HAP-1 (cell line): Measurements from ENCODE around the gene ITGA3.

ENCODE experiments used
- DNase-seq, 2 experiments: peaks; one replicate each; pipeline ENCODE4 v3.0.0-alpha.2; 2016 to 2020; ENCODE audit warnings: low spot score in 2 of 2
- H3K27me3 ChIP-seq: fragments of 250-450 bp; sonication (Bioruptor Pico); 2 replicates; pipeline ENCODE4 v1.5.1; 2020; ENCODE audit warnings: low read depth, mild to moderate bottlenecking, moderate library complexity
- H3K36me3 ChIP-seq: fragments of 250-450 bp; sonication (Bioruptor Pico); replicated peaks from 2 replicates; pipeline ENCODE4 v1.5.1; 2020; ENCODE audit warnings: mild to moderate bottlenecking
- H3K4me1 ChIP-seq: fragments of 250-450 bp; sonication (Bioruptor Pico); 2 replicates; pipeline ENCODE4 v1.5.1; 2020; ENCODE audit warnings: mild to moderate bottlenecking
- H3K4me3 ChIP-seq: fragments of 250-450 bp; sonication (Bioruptor Pico); 2 replicates; pipeline ENCODE4 v1.5.1; 2020; ENCODE audit warnings: mild to moderate bottlenecking, moderate library complexity
- H3K9me3 ChIP-seq: fragments of 250-450 bp; sonication (Bioruptor Pico); 2 replicates; pipeline ENCODE4 v1.5.1; 2020; ENCODE audit warnings: mild to moderate bottlenecking, moderate library complexity
- in situ Hi-C: fragments of 300-500 bp; cut with MboI; formaldehyde crosslinking; loops from 3 replicates; pipeline ENCODE4 v1.14.3; 2020; ENCODE audit warnings: low sequenced_read_pairs, inconsistent platforms, mixed read lengths

The ITGA3 gene

GRCh38 chr17:50062293-50063243 is 6.7 kb downstream of the ITGA3 start:
- no peaks in the 10 kb centered on the region for H3K36me3 ChIP-seq
- in situ Hi-C loops = no loop called here
- no peaks in the 10 kb centered on the region for H3K4me1 ChIP-seq
- no peak overlapping the region for H3K4me3 ChIP-seq
- no peaks in the 10 kb centered on the region for H3K9me3 ChIP-seq
- H3K27me3 ChIP-seq = no peaks in the 10 kb centered on the region
- no peak for DNase-seq

- in situ Hi-C loops = no loop called here
- DNase-seq = no peak
- no peak overlapping the region for H3K4me3 ChIP-seq
- H3K4me1 ChIP-seq = no peaks in the 10 kb centered on the region
- no peaks in the 10 kb centered on the region for H3K36me3 ChIP-seq
- H3K9me3 ChIP-seq = no peaks in the 10 kb centered on the region
- H3K27me3 ChIP-seq = no peaks in the 10 kb centered on the region
Measured at GRCh38 chr17:50063561-50064252, 7.8 kb downstream of the ITGA3 start.

- DNase-seq = no peak
- no peaks in the 10 kb centered on the region for H3K36me3 ChIP-seq
- in situ Hi-C loops = no loop called here
- H3K4me3 ChIP-seq = no peak overlapping the region
- no peaks in the 10 kb centered on the region for H3K4me1 ChIP-seq
- H3K9me3 ChIP-seq = no peaks in the 10 kb centered on the region
- no peaks in the 10 kb centered on the region for H3K27me3 ChIP-seq
Measured at GRCh38 chr17:50064253-50065001, 8.5 kb downstream of the ITGA3 start.

- no peaks in the 10 kb centered on the region for H3K36me3 ChIP-seq
- no peaks in the 10 kb centered on the region for H3K4me1 ChIP-seq
- no peaks in the 10 kb centered on the region for H3K9me3 ChIP-seq
- no peaks in the 10 kb centered on the region for H3K27me3 ChIP-seq
- no peak overlapping the region for H3K4me3 ChIP-seq
- in situ Hi-C loops = no loop called here
- DNase-seq = no peak
Measured at GRCh38 chr17:50065056-50065455, 9.1 kb downstream of the ITGA3 start.

- no peaks in the 10 kb centered on the region for H3K36me3 ChIP-seq
- no peak for DNase-seq
- no peaks in the 10 kb centered on the region for H3K9me3 ChIP-seq
- no peaks in the 10 kb centered on the region for H3K4me1 ChIP-seq
- H3K4me3 ChIP-seq = no peak overlapping the region
- H3K27me3 ChIP-seq = no peaks in the 10 kb centered on the region
- in situ Hi-C loops = no loop called here
Measured at GRCh38 chr17:50066995-50067394, 11.1 kb downstream of the ITGA3 start.

GRCh38 chr17:50067996-50068395 is 12.1 kb downstream of the ITGA3 start:
- Histone ChIP-seq H3K4me1 (no peaks in the 10 kb centered on the region), H3K4me3 (no peak overlapping the region), H3K9me3 (no peaks in the 10 kb centered on the region), H3K27me3 (no peaks in the 10 kb centered on the region), H3K36me3 (no peaks in the 10 kb centered on the region)
- no peak for DNase-seq
- in situ Hi-C loops = no loop called here

GRCh38 chr17:50070908-50071680 is 15.2 kb downstream of the ITGA3 start:
- DNase-seq = no peak
- no peaks in the 10 kb centered on the region for H3K27me3 ChIP-seq
- H3K4me3 ChIP-seq = no peak overlapping the region
- no peaks in the 10 kb centered on the region for H3K4me1 ChIP-seq
- in situ Hi-C loops = no loop called here
- H3K36me3 ChIP-seq = no peaks in the 10 kb centered on the region
- no peaks in the 10 kb centered on the region for H3K9me3 ChIP-seq

GRCh38 chr17:50071692-50072091 is 15.8 kb downstream of the ITGA3 start:
- Histone ChIP-seq H3K4me1 (no peaks in the 10 kb centered on the region), H3K4me3 (no peak overlapping the region), H3K27me3 (no peaks in the 10 kb centered on the region), H3K9me3 (no peaks in the 10 kb centered on the region), H3K36me3 (no peaks in the 10 kb centered on the region)
- DNase-seq = no peak
- in situ Hi-C loops = no loop called here

GRCh38 chr17:50072130-50072529 is 16.2 kb downstream of the ITGA3 start:
- H3K36me3 ChIP-seq = no peaks in the 10 kb centered on the region
- DNase-seq = no peak
- no peaks in the 10 kb centered on the region for H3K4me1 ChIP-seq
- H3K9me3 ChIP-seq = no peaks in the 10 kb centered on the region
- no peak overlapping the region for H3K4me3 ChIP-seq
- H3K27me3 ChIP-seq = no peaks in the 10 kb centered on the region
- in situ Hi-C loops = no loop called here

- no peak for DNase-seq
- Histone ChIP-seq H3K9me3 (no peaks in the 10 kb centered on the region), H3K4me3 (no peak overlapping the region), H3K27me3 (no peaks in the 10 kb centered on the region), H3K4me1 (no peaks in the 10 kb centered on the region), H3K36me3 (no peaks in the 10 kb centered on the region)
- in situ Hi-C loops = no loop called here
Measured at GRCh38 chr17:50072925-50073324, 17.0 kb downstream of the ITGA3 start.

- H3K4me1 ChIP-seq = no peaks in the 10 kb centered on the region
- DNase-seq = no peak
- H3K9me3 ChIP-seq = no peaks in the 10 kb centered on the region
- H3K27me3 ChIP-seq = no peaks in the 10 kb centered on the region
- H3K36me3 ChIP-seq = no peaks in the 10 kb centered on the region
- in situ Hi-C loops = no loop called here
- no peak overlapping the region for H3K4me3 ChIP-seq
Measured at GRCh38 chr17:50074227-50074626, 18.3 kb downstream of the ITGA3 start.

- H3K36me3 ChIP-seq = no peaks in the 10 kb centered on the region
- H3K4me3 ChIP-seq = no peak overlapping the region
- no peaks in the 10 kb centered on the region for H3K9me3 ChIP-seq
- in situ Hi-C loops = no loop called here
- DNase-seq = no peak
- H3K27me3 ChIP-seq = no peaks in the 10 kb centered on the region
- H3K4me1 ChIP-seq = no peaks in the 10 kb centered on the region
Measured at GRCh38 chr17:50075446-50076032, 19.6 kb downstream of the ITGA3 start.

GRCh38 chr17:50076221-50076590 is 20.3 kb downstream of the ITGA3 start:
- in situ Hi-C loops = no loop called here
- DNase-seq = no peak
- Histone ChIP-seq H3K9me3 (no peaks in the 10 kb centered on the region), H3K27me3 (no peaks in the 10 kb centered on the region), H3K4me3 (no peak overlapping the region), H3K36me3 (no peaks in the 10 kb centered on the region), H3K4me1 (no peaks in the 10 kb centered on the region)
